Measurements from ENCODE around the gene VANGL1.
A peak's percentile ranks its signal among the peaks of the same experiment; 100 is the strongest.

The VANGL1 gene

DNA sequence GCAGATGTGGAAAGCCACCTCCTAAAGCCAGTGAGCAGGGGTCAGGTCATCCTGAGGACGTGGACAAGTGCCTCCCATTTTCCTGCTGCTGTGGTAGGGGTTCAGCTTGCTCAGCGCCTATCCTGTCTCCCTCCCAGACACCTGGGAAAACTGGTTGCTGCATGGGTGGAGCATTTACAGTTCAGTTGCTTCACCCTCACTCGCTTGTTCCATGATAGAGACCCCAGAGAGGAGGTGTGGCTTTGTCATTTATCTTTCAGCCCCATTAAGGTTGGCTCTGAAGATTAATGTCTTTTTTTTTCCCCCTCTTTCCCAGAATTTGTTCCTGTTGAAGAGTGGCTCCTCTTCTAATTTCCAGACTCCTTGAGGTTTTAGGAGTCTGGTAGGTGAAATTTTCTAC lies 9.2 kb downstream of the VANGL1 start:
- H3K27ac ChIP-seq, result no peak overlapping the region
- H3K36me3 ChIP-seq, result peaks cover 0 to 10% (median 4%) of the 10 kb centered on the region in 3 donors
- TF ChIP-seq CTCF (IDR thresholded peaks at IDR 0.05), result no peak
- intact Hi-C loops (cut with DNase I; ENCODE audit: low total_unique reads), result no loop called here
- no peak overlapping the region for H3K4me3 ChIP-seq
- no peak for DNase-seq
- no peaks in the 10 kb centered on the region for H3K9me3 ChIP-seq
- H3K4me1 ChIP-seq, result peaks cover 0 to 58% (median 14%) of the 10 kb centered on the region in 4 donors
- no peaks in the 10 kb centered on the region for H3K27me3 ChIP-seq

- TF ChIP-seq CTCF (IDR thresholded peaks at IDR 0.05), result no peak
- Histone ChIP-seq H3K27me3 (no peaks in the 10 kb centered on the region), H3K4me3 (no peak overlapping the region), H3K9me3 (no peaks in the 10 kb centered on the region), H3K4me1 (peaks cover 0 to 58% (median 14%) of the 10 kb centered on the region in 4 donors), H3K27ac (no peak overlapping the region), H3K36me3 (peaks cover 0 to 10% (median 4%) of the 10 kb centered on the region in 3 donors)
- intact Hi-C loops (cut with DNase I; ENCODE audit: low total_unique reads), result no loop called here
- no peak for DNase-seq
Measured at GRCh38 chr1:115651391-115651790, 9.6 kb downstream of the VANGL1 start.

GRCh38 chr1:115652236-115652788 lies 10.5 kb downstream of the VANGL1 start:
- no peaks in the 10 kb centered on the region for H3K9me3 ChIP-seq
- intact Hi-C loops (cut with DNase I; ENCODE audit: low total_unique reads), result no loop called here
- H3K27ac ChIP-seq, result no peak overlapping the region
- peaks cover 0 to 10% (median 4%) of the 10 kb centered on the region in 3 donors for H3K36me3 ChIP-seq
- H3K4me1 ChIP-seq, result peaks cover 0 to 49% (median 14%) of the 10 kb centered on the region in 4 donors
- H3K4me3 ChIP-seq, result no peak overlapping the region
- H3K27me3 ChIP-seq, result no peaks in the 10 kb centered on the region
- no peak for DNase-seq
- TF ChIP-seq CTCF (IDR thresholded peaks at IDR 0.05), result no peak

DNA sequence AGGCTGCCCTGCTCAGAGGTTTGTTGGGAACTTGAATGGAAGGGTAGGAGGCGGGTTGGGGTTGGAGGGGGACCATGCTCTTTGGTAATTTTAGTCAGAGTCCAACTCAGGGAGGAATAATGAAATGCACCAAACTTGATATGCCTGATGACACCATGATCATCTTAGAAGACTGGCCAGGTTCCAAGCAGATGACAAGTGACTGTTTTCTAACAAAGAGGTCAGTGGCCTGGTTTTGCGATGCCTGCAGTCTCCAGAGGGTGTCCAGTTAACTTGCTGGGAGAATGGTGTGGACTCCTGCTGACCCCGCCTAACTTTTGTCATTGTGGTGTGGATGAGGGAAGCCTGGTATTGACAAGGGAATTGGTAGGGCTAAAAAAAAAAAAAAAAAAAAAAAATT lies 12.4 kb downstream of the VANGL1 start:
- DNase-seq, result no peak
- Histone ChIP-seq H3K4me1 (peaks cover 0 to 40% (median 14%) of the 10 kb centered on the region in 4 donors), H3K4me3 (no peak overlapping the region), H3K9me3 (no peaks in the 10 kb centered on the region), H3K36me3 (peaks cover 0 to 17% (median 12%) of the 10 kb centered on the region in 3 donors), H3K27me3 (no peaks in the 10 kb centered on the region), H3K27ac (no peak overlapping the region)
- intact Hi-C loops (cut with DNase I; ENCODE audit: low total_unique reads), result no loop called here
- no peak for TF ChIP-seq CTCF (IDR thresholded peaks at IDR 0.05)

- DNase-seq, result peak in 1 of 2 donors; percentile 33
Measured at GRCh38 chr1:115654663-115655305, 13.0 kb downstream of the VANGL1 start.

More at GRCh38 chr1:115654663-115655305, 13.0 kb downstream of the VANGL1 start:
- peak overlapping the region in 1 of 2 donors; percentile 33 for H3K27ac ChIP-seq
- H3K4me1 ChIP-seq, result peaks cover 0 to 33% (median 12%) of the 10 kb centered on the region in 4 donors
- H3K9me3 ChIP-seq, result no peaks in the 10 kb centered on the region
- H3K36me3 ChIP-seq, result peaks cover 0 to 21% (median 15%) of the 10 kb centered on the region in 3 donors
- intact Hi-C loops (cut with DNase I; ENCODE audit: low total_unique reads), result no loop called here
- TF ChIP-seq CTCF (IDR thresholded peaks at IDR 0.05), result no peak
- H3K27me3 ChIP-seq, result no peaks in the 10 kb centered on the region
- H3K4me3 ChIP-seq, result no peak overlapping the region
